Type B pancreatic cell (in vitro differentiated cells): Measurements from ENCODE around the gene GATD1. TPM values are rescaled to one million over a fixed set of nuclear protein-coding genes. Genes with fewer than 3 reads are reported as not detected.

Experiments used
- DNase-seq: peaks from one replicate; pipeline ENCODE4 v3.0.0; 2021; ENCODE audit warnings: mixed read lengths; ENCODE audit not compliant: unreplicated experiment; ENCODE audit errors: extremely low spot score
- H3K27ac Mint-ChIP-seq: 2 replicates; pipeline ENCODE4 v1.8.0; 2021; ENCODE audit warnings: mild to moderate bottlenecking, mixed read lengths
- H3K27me3 Mint-ChIP-seq: 2 replicates; pipeline ENCODE4 v1.8.0; 2021; ENCODE audit warnings: mixed read lengths
- H3K36me3 Mint-ChIP-seq: 2 replicates; pipeline ENCODE4 v1.8.0; 2021; ENCODE audit warnings: mixed read lengths
- H3K4me1 Mint-ChIP-seq: one replicate; pipeline ENCODE4 v1.8.0; 2021; ENCODE audit warnings: mixed read lengths; ENCODE audit not compliant: unreplicated experiment
- H3K4me3 Mint-ChIP-seq: 2 replicates; pipeline ENCODE4 v1.8.0; 2021; ENCODE audit warnings: mild to moderate bottlenecking, mixed read lengths
- H3K9me3 Mint-ChIP-seq: 2 replicates; pipeline ENCODE4 v1.8.0; 2021; ENCODE audit warnings: mixed read lengths
- CTCF ChIP-seq: fragments of 200-600 bp; sonication (generic); conservative IDR thresholded peaks from 2 replicates; pipeline ENCODE4 v1.5.0; 2021; ENCODE audit warnings: antibody characterized with exemption, mild to moderate bottlenecking
- long read RNA-seq: library from polyadenylated mRNA; unstranded; transcript quantifications from one replicate; pipeline ENCODE4 v2.0.0, GENCODE V29; 2020
- total RNA-seq: library from RNA; stranded (reverse); gene quantifications from 2 replicates; pipeline ENCODE4 v1.2.1, GENCODE V29; 2021; ENCODE audit warnings: low replicate concordance

GATD1 gene, protein sequence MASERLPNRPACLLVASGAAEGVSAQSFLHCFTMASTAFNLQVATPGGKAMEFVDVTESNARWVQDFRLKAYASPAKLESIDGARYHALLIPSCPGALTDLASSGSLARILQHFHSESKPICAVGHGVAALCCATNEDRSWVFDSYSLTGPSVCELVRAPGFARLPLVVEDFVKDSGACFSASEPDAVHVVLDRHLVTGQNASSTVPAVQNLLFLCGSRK
- total RNA-seq = 80.1 and 80.9 TPM in 2 replicates
- long read RNA-seq, full-length matches to known transcripts = 2 of 7 reads
- long read RNA-seq, partial matches to known transcripts = 1 of 7 reads
- long read RNA-seq, other reads (novel, unspliced or antisense) = 4 of 7 reads

- DNase-seq = peak; percentile 97
- Mint-ChIP-seq H3K4me1 (no peaks in the 10 kb centered on the region), H3K27ac (peak within 1 kb of the TSS; percentile 80), H3K36me3 (no peaks in the 10 kb centered on the region), H3K4me3 (peak within 1 kb of the TSS; percentile 86), H3K27me3 (no peaks in the 10 kb centered on the region), H3K9me3 (no peaks in the 10 kb centered on the region)
- no peak for TF ChIP-seq CTCF
Measured at GRCh38 chr11:777288-778255, at the start of gene GATD1. TSS of gene GATD1 (minus strand) at chr11:777487. CDS start at chr11:777462, 25 bp downstream.

DNA sequence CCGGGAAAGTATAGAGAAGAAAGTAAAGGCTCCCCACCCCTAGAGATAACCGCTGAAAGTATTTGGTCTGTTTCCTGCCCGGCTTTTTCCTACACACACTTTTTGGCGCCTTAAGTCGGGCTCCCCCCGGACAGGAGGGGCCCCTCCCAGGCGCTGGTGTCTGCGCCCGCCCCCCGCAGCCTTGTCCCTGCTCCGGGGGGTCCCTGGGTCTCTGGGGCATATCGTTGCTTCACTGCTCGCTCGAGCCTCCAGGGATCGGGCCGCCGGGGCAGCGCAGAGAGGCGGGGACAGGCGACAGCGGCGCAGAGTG, 49.5 kb upstream of the GATD1 start:
- Mint-ChIP-seq H3K27ac (peak overlapping the region; percentile 79), H3K27me3 (peaks cover 40% of the 10 kb centered on the region), H3K36me3 (no peaks in the 10 kb centered on the region), H3K9me3 (no peaks in the 10 kb centered on the region), H3K4me1 (peaks cover 10% of the 10 kb centered on the region), H3K4me3 (peak overlapping the region; percentile 77)
- no peak for TF ChIP-seq CTCF
- no peak for DNase-seq

- Mint-ChIP-seq H3K4me1 (peaks cover 10% of the 10 kb centered on the region), H3K4me3 (peak overlapping the region; percentile 77), H3K9me3 (no peaks in the 10 kb centered on the region), H3K27ac (peak overlapping the region; percentile 79), H3K36me3 (no peaks in the 10 kb centered on the region), H3K27me3 (peaks cover 34% of the 10 kb centered on the region)
- DNase-seq = no peak
- TF ChIP-seq CTCF = no peak
Measured at GRCh38 chr11:826227-826621, 48.9 kb upstream of the GATD1 start.

GRCh38 chr11:825366-826226, 48.3 kb upstream of the GATD1 start:
- DNase-seq = no peak
- Mint-ChIP-seq H3K4me3 (no peak overlapping the region), H3K4me1 (peaks cover 10% of the 10 kb centered on the region), H3K9me3 (no peaks in the 10 kb centered on the region), H3K27ac (peak overlapping the region; percentile 29), H3K36me3 (no peaks in the 10 kb centered on the region), H3K27me3 (peaks cover 32% of the 10 kb centered on the region)
- no peak for TF ChIP-seq CTCF

DNA sequence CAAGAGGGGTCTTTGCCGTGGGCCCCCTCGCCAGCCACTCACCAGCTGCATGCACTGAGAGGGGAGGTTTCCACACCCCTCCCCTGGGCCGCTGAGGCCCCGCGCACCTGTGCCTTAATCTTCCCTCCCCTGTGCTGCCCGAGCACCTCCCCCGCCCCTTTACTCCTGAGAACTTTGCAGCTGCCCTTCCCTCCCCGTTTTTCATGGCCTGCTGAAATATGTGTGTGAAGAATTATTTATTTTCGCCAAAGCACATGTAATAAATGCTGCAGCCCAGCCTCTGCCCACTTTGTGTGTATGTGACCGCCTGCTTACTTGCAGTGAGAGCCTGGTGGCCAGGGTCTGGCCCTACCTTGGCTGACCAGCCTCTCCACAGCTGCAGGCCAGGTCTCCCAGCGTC, 47.7 kb upstream of the GATD1 start:
- Mint-ChIP-seq H3K27ac (peak overlapping the region; percentile 29), H3K4me1 (peaks cover 10% of the 10 kb centered on the region), H3K4me3 (no peak overlapping the region), H3K36me3 (no peaks in the 10 kb centered on the region), H3K27me3 (peaks cover 27% of the 10 kb centered on the region), H3K9me3 (no peaks in the 10 kb centered on the region)
- no peak for DNase-seq
- no peak for TF ChIP-seq CTCF
